Breast epithelium (tissue), 3 donors: ENCODE results near the gene C1QTNF5.

Experiments
- POLR2A ChIP-seq: fragments of 450-650 bp; IDR thresholded peaks from one replicate; pipeline ENCODE4 v1.6.1; 2016; ENCODE audit warnings: antibody characterized with exemption, mild to moderate bottlenecking, moderate library complexity
- POLR2AphosphoS5 ChIP-seq, 3 donors: sonication (generic); formaldehyde crosslinking; IDR thresholded peaks; one replicate each; pipeline ENCODE4 v1.6.1; 2017; ENCODE audit warnings: antibody characterized with exemption in 3 of 3

DNA sequence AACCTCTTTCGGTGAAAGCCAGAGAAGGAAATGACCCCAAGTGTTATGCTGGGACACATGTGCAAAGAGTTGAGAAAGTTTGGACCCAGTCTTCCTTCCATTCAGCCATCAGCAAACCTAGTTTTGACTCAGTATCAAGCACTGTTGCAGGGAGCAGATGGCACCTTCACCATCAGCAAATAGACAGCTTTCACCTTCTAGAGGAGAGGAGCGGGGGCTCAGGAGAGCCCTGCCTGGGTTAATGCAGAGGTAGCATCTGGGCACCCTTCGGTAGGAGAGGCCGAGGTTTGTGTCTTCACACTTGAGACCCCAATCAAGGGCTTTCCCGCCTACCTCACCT lies 22.0 kb upstream of the C1QTNF5 start:
- TF ChIP-seq POLR2A, result no peak
- no peak for TF ChIP-seq POLR2AphosphoS5 (IDR thresholded peaks at IDR 0.05)
